SJCRH30 (cell line): ENCODE data around the gene RGS7. TPM values are rescaled to one million over a fixed set of nuclear protein-coding genes. Genes with fewer than 3 reads are reported as not detected.
"Not testable (repeated sequence)": the region's sequence is repeated elsewhere in the genome, so short reads cannot be mapped to it uniquely, and the experiment has no call there.

Source experiments
- DNase-seq, 2 experiments: peaks; one replicate each; pipeline ENCODE4 v3.0.0-alpha.2; 2015 to 2020
- H3K27ac ChIP-seq: fragments of 250-450 bp; sonication (Bioruptor Pico); 2 replicates; pipeline ENCODE4 v1.5.1; 2020; ENCODE audit warnings: mild to moderate bottlenecking, moderate library complexity
- H3K27me3 ChIP-seq: fragments of 250-450 bp; sonication (Bioruptor Pico); 2 replicates; pipeline ENCODE4 v1.5.1; 2020; ENCODE audit warnings: mild to moderate bottlenecking, moderate library complexity
- H3K36me3 ChIP-seq: fragments of 250-450 bp; sonication (Bioruptor Pico); 2 replicates; pipeline ENCODE4 v1.5.1; 2020; ENCODE audit warnings: mild to moderate bottlenecking, moderate library complexity
- H3K4me1 ChIP-seq: fragments of 250-450 bp; sonication (Bioruptor Pico); 2 replicates; pipeline ENCODE4 v1.5.1; 2020; ENCODE audit warnings: mild to moderate bottlenecking, moderate library complexity
- H3K4me3 ChIP-seq: fragments of 250-450 bp; sonication (Bioruptor Pico); 2 replicates; pipeline ENCODE4 v1.5.1; 2020; ENCODE audit warnings: mild to moderate bottlenecking, moderate library complexity
- H3K9me3 ChIP-seq: fragments of 250-450 bp; sonication (Bioruptor Pico); replicated peaks from 2 replicates; pipeline ENCODE4 v1.5.1; 2020; ENCODE audit warnings: mild to moderate bottlenecking, moderate library complexity
- total RNA-seq: library from RNA; depleted of rRNA; stranded (reverse); fragments of >200 nt; shearing (Covaris generic); gene quantifications from 2 replicates; pipeline ENCODE4 v1.2.3, GENCODE V29; 2014

The RGS7 gene
- total RNA-seq, 1 experiment from 2014 or later: 0.16 TPM

- not testable (repeated sequence) for H3K27me3 ChIP-seq, H3K27ac ChIP-seq, H3K36me3 ChIP-seq, H3K4me3 ChIP-seq, DNase-seq, H3K4me1 ChIP-seq, H3K9me3 ChIP-seq
These were observed 593.9 kb downstream of the RGS7 start for GRCh38 chr1:240763095-240763494.

- not testable (repeated sequence) for DNase-seq, H3K9me3 ChIP-seq, H3K36me3 ChIP-seq, H3K27me3 ChIP-seq, H3K4me1 ChIP-seq, H3K4me3 ChIP-seq, H3K27ac ChIP-seq
These were observed 594.5 kb downstream of the RGS7 start for GRCh38 chr1:240762471-240762987.

GRCh38 chr1:240758777-240759176 lies 598.2 kb downstream of the RGS7 start:
- DNase-seq, H3K4me1 ChIP-seq, H3K4me3 ChIP-seq, H3K27me3 ChIP-seq, H3K27ac ChIP-seq, H3K36me3 ChIP-seq, H3K9me3 ChIP-seq: not testable (repeated sequence)

GRCh38 chr1:240758296-240758695 lies 598.7 kb downstream of the RGS7 start:
- H3K36me3 ChIP-seq: no peaks in the 10 kb centered on the region
- H3K27me3 ChIP-seq: no peaks in the 10 kb centered on the region
- no peak for DNase-seq
- no peak overlapping the region for H3K4me3 ChIP-seq
- no peaks in the 10 kb centered on the region for H3K9me3 ChIP-seq
- no peak overlapping the region for H3K27ac ChIP-seq
- no peaks in the 10 kb centered on the region for H3K4me1 ChIP-seq

- no peaks in the 10 kb centered on the region for H3K9me3 ChIP-seq
- no peaks in the 10 kb centered on the region for H3K4me1 ChIP-seq
- no peak for DNase-seq
- no peaks in the 10 kb centered on the region for H3K27me3 ChIP-seq
- H3K36me3 ChIP-seq: no peaks in the 10 kb centered on the region
- H3K4me3 ChIP-seq: no peak overlapping the region
- no peak overlapping the region for H3K27ac ChIP-seq
These were observed 609.1 kb downstream of the RGS7 start for GRCh38 chr1:240747907-240748306.

- DNase-seq: no peak
- H3K9me3 ChIP-seq: no peaks in the 10 kb centered on the region
These were observed 613.3 kb downstream of the RGS7 start for GRCh38 chr1:240743705-240744104.

GRCh38 chr1:240739754-240740153 lies 617.3 kb downstream of the RGS7 start:
- no peak for DNase-seq
- no peaks in the 10 kb centered on the region for H3K36me3 ChIP-seq
- H3K9me3 ChIP-seq: no peaks in the 10 kb centered on the region
- H3K27me3 ChIP-seq: no peaks in the 10 kb centered on the region
- H3K27ac ChIP-seq: no peak overlapping the region
- no peak overlapping the region for H3K4me3 ChIP-seq
- H3K4me1 ChIP-seq: no peaks in the 10 kb centered on the region

More at GRCh38 chr1:240743705-240744104, 613.3 kb downstream of the RGS7 start:
- H3K27ac ChIP-seq: no peak overlapping the region
- no peaks in the 10 kb centered on the region for H3K27me3 ChIP-seq
- no peaks in the 10 kb centered on the region for H3K36me3 ChIP-seq
- H3K4me1 ChIP-seq: no peaks in the 10 kb centered on the region
- H3K4me3 ChIP-seq: no peak overlapping the region

GRCh38 chr1:240739139-240739538 lies 617.9 kb downstream of the RGS7 start:
- H3K9me3 ChIP-seq: no peaks in the 10 kb centered on the region
- H3K4me3 ChIP-seq: no peak overlapping the region
- H3K27me3 ChIP-seq: no peaks in the 10 kb centered on the region
- H3K4me1 ChIP-seq: no peaks in the 10 kb centered on the region
- no peak overlapping the region for H3K27ac ChIP-seq
- no peaks in the 10 kb centered on the region for H3K36me3 ChIP-seq
- no peak for DNase-seq

GRCh38 chr1:240737766-240738265 lies 619.2 kb downstream of the RGS7 start:
- Histone ChIP-seq H3K4me3 (no peak overlapping the region), H3K27ac (no peak overlapping the region), H3K36me3 (no peaks in the 10 kb centered on the region), H3K9me3 (no peaks in the 10 kb centered on the region), H3K4me1 (no peaks in the 10 kb centered on the region), H3K27me3 (no peaks in the 10 kb centered on the region)
- no peak for DNase-seq

GRCh38 chr1:240737298-240737697 lies 619.7 kb downstream of the RGS7 start:
- Histone ChIP-seq H3K27me3 (no peaks in the 10 kb centered on the region), H3K4me3 (no peak overlapping the region), H3K36me3 (no peaks in the 10 kb centered on the region), H3K4me1 (no peaks in the 10 kb centered on the region), H3K9me3 (no peaks in the 10 kb centered on the region), H3K27ac (no peak overlapping the region)
- DNase-seq: no peak

GRCh38 chr1:240734705-240735104 lies 622.3 kb downstream of the RGS7 start:
- H3K27ac ChIP-seq, H3K36me3 ChIP-seq, H3K9me3 ChIP-seq, H3K4me1 ChIP-seq, H3K4me3 ChIP-seq, DNase-seq, H3K27me3 ChIP-seq: not testable (repeated sequence)

GRCh38 chr1:240734001-240734400 lies 623.0 kb downstream of the RGS7 start:
- Histone ChIP-seq H3K36me3 (no peaks in the 10 kb centered on the region), H3K27ac (no peak overlapping the region)
- no peak for DNase-seq

GRCh38 chr1:240732390-240732789 lies 624.6 kb downstream of the RGS7 start:
- peak in 1 of 2 experiments; percentile 60 for DNase-seq

More at GRCh38 chr1:240734001-240734400, 623.0 kb downstream of the RGS7 start:
- Histone ChIP-seq H3K27me3 (no peaks in the 10 kb centered on the region), H3K9me3 (no peaks in the 10 kb centered on the region), H3K4me3 (no peak overlapping the region), H3K4me1 (no peaks in the 10 kb centered on the region)

More at GRCh38 chr1:240732390-240732789, 624.6 kb downstream of the RGS7 start:
- Histone ChIP-seq H3K27ac (no peak overlapping the region), H3K4me3 (no peak overlapping the region), H3K27me3 (no peaks in the 10 kb centered on the region), H3K9me3 (no peaks in the 10 kb centered on the region), H3K4me1 (no peaks in the 10 kb centered on the region), H3K36me3 (no peaks in the 10 kb centered on the region)
